ENCODE data around the gene MAP2K5. TPM values are rescaled to one million over a fixed set of nuclear protein-coding genes. Genes with fewer than 3 reads are reported as not detected.

MAP2K5 gene
- total RNA-seq, 1 donor from 2014 or later: 29.8 TPM

- Mint-ChIP-seq H3K36me3 (no peaks in the 10 kb centered on the region), H3K9me3 (no peaks in the 10 kb centered on the region), H3K4me3 (no peak overlapping the region), H3K27me3 (ENCODE audit: low read depth) (peaks cover 5% of the 10 kb centered on the region), H3K27ac (no peak overlapping the region), H3K4me1 (peaks cover 40% of the 10 kb centered on the region)
- no peak for TF ChIP-seq CTCF (IDR thresholded peaks at IDR 0.05; ENCODE audit: unreplicated experiment)
- no peak for DNase-seq (ENCODE audit: low spot score in 2 of 2, unreplicated experiment in 2 of 2)
Measured at GRCh38 chr15:67732164-67732563, 189.7 kb downstream of the MAP2K5 start.

- H3K36me3 Mint-ChIP-seq: no peaks in the 10 kb centered on the region
- no peak overlapping the region for H3K27ac Mint-ChIP-seq
- DNase-seq (ENCODE audit: low spot score in 2 of 2, unreplicated experiment in 2 of 2): no peak
- no peak overlapping the region for H3K4me3 Mint-ChIP-seq
- no peak for TF ChIP-seq CTCF (IDR thresholded peaks at IDR 0.05; ENCODE audit: unreplicated experiment)
- H3K9me3 Mint-ChIP-seq: no peaks in the 10 kb centered on the region
- peaks cover 5% of the 10 kb centered on the region for H3K27me3 Mint-ChIP-seq (ENCODE audit: low read depth)
- H3K4me1 Mint-ChIP-seq: peaks cover 40% of the 10 kb centered on the region
Measured at GRCh38 chr15:67732671-67733374, 190.3 kb downstream of the MAP2K5 start.

GRCh38 chr15:67735896-67736295, 193.4 kb downstream of the MAP2K5 start:
- Mint-ChIP-seq H3K4me1 (peaks cover 38% of the 10 kb centered on the region), H3K4me3 (no peak overlapping the region), H3K27ac (no peak overlapping the region)

GRCh38 chr15:67736810-67737209, 194.3 kb downstream of the MAP2K5 start:
- Mint-ChIP-seq H3K4me1 (peaks cover 30% of the 10 kb centered on the region), H3K27me3 (ENCODE audit: low read depth) (no peaks in the 10 kb centered on the region), H3K27ac (no peak overlapping the region), H3K9me3 (no peaks in the 10 kb centered on the region), H3K36me3 (peaks cover 2% of the 10 kb centered on the region), H3K4me3 (no peak overlapping the region)
- TF ChIP-seq CTCF (IDR thresholded peaks at IDR 0.05; ENCODE audit: unreplicated experiment): no peak
- no peak for DNase-seq (ENCODE audit: low spot score in 2 of 2, unreplicated experiment in 2 of 2)

More at GRCh38 chr15:67735896-67736295, 193.4 kb downstream of the MAP2K5 start:
- no peak for TF ChIP-seq CTCF (IDR thresholded peaks at IDR 0.05; ENCODE audit: unreplicated experiment)
- no peak for DNase-seq (ENCODE audit: low spot score in 2 of 2, unreplicated experiment in 2 of 2)
- no peaks in the 10 kb centered on the region for H3K9me3 Mint-ChIP-seq
- H3K27me3 Mint-ChIP-seq (ENCODE audit: low read depth): peaks cover 4% of the 10 kb centered on the region
- H3K36me3 Mint-ChIP-seq: no peaks in the 10 kb centered on the region

- Mint-ChIP-seq H3K27me3 (ENCODE audit: low read depth) (no peaks in the 10 kb centered on the region), H3K27ac (no peak overlapping the region), H3K9me3 (no peaks in the 10 kb centered on the region), H3K4me1 (peaks cover 28% of the 10 kb centered on the region), H3K4me3 (no peak overlapping the region), H3K36me3 (peaks cover 2% of the 10 kb centered on the region)
- DNase-seq (ENCODE audit: low spot score in 2 of 2, unreplicated experiment in 2 of 2): no peak
- no peak for TF ChIP-seq CTCF (IDR thresholded peaks at IDR 0.05; ENCODE audit: unreplicated experiment)
Measured at GRCh38 chr15:67738056-67738455, 195.6 kb downstream of the MAP2K5 start.
